Renal cortex interstitium (tissue), 11 donors: ENCODE data around the gene PSME2. TPM values are rescaled to one million over a fixed set of nuclear protein-coding genes. Genes with fewer than 3 reads are reported as not detected.

Experiments used
- DNase-seq, 11 donors: peaks; one replicate each; pipeline ENCODE4 v3.0.0-alpha.2; 2013; ENCODE audit warnings: low read depth in 9 of 11, low spot score in 4 of 11; ENCODE audit errors: extremely low read depth in 1 of 11
- polyA plus RNA-seq, 3 donors: library from polyadenylated mRNA; unstranded; fragments of 120-200 nt; gene quantifications; one replicate each; pipeline ENCODE4 v1.2.1, GENCODE V29; 2013; ENCODE audit not compliant: insufficient read length in 3 of 3

PSME2 gene
- polyA plus RNA-seq, 3 donors: 150 to 170 (median 152) TPM

DNA sequence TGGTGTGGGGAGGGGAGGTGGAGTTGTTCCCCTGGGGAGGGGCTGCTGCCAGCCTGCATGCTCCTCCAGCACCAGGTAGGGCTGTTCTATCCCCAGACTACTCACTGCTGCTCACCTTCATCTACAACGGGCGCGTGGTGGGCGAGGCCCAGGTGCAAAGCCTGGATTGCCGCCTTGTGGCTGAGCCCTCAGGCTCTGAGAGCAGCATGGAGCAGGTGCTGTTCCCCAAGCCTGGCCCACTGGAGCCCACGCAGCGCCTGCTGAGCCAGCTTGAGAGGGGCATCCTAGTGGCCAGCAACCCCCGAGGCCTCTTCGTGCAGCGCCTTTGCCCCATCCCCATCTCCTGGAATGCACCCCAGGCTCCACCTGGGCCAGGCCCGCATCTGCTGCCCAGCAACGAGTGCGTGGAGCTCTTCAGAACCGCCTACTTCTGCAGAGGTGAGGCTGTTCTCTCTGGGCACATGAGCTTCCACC, 18.1 kb upstream of the PSME2 start:
- no peak for DNase-seq

DNA sequence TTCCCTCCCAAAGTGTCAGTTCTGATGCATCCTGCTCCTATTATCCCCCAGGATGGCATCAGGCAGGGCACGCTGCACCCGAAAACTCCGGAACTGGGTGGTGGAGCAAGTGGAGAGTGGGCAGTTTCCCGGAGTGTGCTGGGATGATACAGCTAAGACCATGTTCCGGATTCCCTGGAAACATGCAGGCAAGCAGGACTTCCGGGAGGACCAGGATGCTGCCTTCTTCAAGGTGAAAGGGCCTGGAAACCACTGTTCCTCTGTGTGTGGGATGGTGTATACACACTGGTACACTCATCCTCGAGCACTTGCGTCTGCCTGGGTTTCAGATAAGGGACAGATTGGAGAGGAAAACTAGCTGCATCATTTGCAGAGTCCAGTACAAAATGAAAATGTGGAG, 15.7 kb upstream of the PSME2 start:
- no peak for DNase-seq

DNA sequence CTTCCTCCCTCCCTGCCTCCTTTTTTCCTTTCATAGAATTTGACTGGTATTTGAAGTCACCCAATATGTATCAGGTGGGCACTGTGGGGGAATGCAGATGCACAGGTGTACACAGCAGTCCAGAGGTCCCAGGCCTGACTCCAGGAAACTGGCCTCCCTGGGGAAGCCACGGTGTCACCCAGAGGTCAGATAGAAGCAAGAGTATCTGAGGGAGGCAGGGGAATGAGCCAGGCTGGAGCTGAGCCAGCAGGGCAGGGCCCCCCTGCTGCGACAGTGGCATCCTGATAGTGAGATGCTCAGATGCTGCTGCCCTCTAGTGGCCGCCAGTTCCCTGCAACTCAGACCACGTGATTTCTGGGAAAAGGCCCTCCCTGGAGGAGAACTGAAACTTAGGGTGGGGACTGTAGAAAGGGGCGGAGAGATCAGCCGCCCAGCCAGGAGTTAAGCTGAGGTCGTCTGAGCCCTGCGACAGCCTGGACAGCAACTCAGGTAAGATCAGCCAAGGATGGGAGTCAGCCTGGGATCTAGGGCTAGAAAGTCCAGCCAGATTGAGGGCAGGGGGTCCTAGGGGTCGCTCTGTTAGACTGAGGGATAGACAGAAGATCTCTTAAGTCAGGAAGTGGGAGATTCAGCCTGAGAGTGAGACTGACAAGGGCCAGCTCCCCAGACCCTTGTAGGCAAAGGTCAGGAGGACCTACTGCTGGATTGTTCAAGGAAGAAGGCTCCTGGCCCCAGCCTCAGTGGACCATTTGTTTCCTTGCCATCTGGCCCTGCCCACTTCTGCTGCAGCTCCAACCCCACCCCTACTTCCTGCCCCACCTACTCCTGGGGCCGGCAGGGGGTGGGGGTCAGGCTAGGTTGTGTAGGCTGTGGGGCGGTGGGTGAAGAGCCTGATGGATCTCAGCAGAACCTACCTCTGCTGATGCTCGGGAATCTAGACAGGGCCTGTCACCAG, 14.7 kb upstream of the PSME2 start, which contains the start of gene IRF9:
IRF9 (plus strand) TSS at position 416 of the 955 bp plus-strand sequence. CDS start 880 bp downstream, outside the sequence.
- DNase-seq: peak; percentile 91 to 97 (median 94)

DNA sequence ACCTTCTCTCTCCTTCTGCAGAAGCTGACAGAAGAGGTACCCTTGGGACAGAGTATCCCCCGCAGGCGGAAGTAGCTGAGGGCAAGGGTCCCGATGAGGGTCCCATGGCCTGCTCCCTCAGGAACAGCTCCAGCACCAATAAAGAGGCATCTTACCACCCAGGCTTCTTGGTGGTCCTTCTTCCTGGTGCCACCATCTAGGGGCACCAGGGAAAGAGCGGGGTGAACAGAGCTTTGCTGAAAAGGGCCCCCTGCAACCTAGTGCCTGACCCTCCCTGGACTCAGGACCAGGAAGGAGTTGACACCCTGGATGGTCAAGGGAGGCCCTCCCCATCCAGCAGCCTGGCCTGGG, 14.1 kb upstream of the PSME2 start:
- no peak for DNase-seq

DNA sequence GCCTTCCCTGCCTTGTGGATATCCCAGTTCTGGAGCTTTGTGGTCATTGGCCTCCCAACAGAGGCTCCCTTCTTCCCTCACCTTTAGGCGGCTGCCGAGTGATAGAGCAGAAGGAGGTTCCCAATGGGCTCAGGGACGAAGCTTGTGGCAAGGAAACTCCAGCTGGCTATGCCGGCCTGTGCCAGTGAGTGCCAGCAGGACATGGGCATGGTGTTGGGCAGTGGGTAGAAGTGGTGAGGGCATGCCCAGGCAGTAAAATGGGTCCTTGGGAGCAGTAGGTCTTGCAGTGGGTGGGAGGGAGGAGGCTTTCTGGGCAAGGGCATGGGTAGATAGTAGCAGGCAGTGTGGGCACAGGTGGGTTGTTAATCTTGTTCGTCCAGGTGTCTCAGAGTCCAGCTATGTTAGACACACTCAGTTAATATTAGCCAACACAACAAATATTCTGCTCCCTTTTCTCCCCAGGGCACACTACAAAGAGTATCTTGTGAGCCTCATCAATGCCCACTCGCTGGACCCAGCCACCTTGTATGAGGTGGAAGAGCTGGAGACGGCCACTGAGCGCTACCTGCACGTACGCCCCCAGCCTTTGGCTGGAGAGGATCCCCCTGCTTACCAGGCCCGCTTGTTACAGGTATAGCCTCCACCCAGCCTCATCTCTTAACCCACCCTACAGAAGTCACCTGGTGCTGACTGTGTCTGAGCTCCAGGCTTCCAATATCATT, 13.5 kb upstream of the PSME2 start:
- no peak for DNase-seq

DNA sequence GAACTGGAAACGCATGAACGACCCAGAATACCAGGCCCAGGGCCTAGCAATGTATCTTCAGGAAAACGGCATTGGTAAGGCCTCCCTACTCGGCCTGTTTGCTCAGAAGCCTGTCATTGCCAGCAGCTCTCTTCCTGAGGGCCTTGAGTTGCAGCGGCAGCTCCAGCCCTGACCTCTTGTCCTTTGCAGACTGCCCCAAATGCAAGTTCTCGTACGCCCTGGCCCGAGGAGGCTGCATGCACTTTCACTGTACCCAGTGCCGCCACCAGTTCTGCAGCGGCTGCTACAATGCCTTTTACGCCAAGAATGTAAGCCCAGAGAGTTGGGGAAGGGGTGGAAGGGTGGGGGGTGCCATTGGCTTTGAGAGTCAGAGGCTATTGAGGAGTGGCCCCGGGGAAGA, 10.9 kb upstream of the PSME2 start:
- DNase-seq: no peak

DNA sequence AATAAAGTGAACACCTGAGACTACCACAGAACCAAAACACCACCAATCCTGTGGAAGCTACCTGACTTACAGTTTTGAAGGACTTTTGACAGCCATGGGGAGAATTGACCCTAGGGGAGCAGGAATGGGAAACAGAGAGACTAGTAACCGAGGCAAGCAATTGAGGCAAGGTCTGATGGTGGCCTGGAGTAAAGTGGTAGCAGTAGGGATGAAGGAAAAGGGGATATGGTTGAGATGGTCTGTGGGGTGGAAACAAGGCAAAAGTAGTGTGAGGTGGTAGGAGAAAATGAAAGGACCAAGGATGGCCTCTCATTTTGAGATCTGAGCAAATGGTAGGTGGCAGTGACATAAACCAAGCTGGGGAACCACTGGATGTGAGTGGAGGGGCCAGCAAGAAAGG, 10.4 kb upstream of the PSME2 start:
- no peak for DNase-seq

DNA sequence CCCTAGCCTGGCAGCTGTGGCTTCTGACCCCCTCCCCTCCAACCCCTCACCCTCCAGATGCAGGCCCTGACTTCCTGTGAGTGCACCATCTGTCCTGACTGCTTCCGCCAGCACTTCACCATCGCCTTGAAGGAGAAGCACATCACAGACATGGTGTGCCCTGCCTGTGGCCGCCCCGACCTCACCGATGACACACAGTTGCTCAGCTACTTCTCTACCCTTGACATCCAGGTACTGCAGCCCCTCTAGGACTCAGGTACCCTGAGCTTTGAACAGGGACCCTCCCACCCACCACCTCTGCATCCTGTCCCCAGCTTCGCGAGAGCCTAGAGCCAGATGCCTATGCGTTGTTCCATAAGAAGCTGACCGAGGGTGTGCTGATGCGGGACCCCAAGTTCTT, 8.7 kb upstream of the PSME2 start:
- DNase-seq: no peak

DNA sequence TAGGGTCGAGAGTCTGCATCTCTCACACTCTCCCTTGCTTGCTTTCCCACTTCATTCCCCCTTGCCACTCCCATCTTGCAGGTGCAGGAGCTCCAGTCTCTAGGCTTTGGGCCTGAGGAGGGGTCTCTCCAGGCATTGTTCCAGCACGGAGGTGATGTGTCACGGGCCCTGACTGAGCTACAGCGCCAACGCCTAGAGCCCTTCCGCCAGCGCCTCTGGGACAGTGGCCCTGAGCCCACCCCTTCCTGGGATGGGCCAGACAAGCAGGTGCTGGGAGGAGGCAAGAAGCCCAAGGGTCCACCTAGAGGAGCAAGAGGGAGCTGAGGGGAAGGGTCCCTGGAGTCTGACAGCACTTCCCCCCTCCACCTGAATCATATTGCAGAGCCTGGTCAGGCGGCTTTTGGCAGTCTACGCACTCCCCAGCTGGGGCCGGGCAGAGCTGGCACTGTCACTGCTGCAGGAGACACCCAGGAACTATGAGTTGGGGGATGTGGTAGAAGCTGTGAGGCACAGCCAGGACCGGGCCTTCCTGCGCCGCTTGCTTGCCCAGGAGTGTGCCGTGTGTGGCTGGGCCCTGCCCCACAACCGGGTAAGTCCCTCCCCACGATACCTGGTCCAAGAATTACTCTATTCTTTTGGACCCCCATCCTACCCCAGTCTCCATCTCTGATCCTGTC, 5.1 kb upstream of the PSME2 start:
- DNase-seq: no peak

DNA sequence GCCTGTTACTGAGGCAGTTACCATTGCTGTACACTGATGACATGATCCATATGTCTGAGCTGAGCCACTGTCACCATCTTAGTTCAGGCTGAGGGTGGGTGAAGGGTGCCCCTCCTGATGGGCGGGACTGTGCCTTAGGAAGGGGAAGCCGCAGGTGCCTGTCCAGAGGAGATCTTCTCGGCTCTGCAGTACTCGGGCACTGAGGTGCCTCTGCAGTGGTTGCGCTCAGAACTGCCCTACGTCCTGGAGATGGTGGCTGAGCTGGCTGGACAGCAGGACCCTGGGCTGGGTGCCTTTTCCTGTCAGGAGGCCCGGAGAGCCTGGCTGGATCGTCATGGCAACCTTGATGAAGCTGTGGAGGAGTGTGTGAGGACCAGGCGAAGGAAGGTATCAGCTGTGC, 4.6 kb upstream of the PSME2 start:
- no peak for DNase-seq

DNA sequence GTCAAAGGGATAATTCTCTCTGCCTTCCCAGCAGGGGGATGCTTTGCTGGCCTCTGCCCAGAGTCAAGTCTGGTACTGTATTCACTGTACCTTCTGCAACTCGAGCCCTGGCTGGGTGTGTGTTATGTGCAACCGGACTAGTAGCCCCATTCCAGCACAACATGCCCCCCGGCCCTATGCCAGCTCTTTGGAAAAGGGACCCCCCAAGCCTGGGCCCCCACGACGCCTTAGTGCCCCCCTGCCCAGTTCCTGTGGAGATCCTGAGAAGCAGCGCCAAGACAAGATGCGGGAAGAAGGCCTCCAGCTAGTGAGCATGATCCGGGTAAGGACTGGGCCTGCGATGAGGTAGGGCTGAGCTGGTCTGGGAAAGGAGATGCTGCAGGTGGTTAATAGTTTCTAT, 4.2 kb upstream of the PSME2 start:
- DNase-seq: no peak

DNA sequence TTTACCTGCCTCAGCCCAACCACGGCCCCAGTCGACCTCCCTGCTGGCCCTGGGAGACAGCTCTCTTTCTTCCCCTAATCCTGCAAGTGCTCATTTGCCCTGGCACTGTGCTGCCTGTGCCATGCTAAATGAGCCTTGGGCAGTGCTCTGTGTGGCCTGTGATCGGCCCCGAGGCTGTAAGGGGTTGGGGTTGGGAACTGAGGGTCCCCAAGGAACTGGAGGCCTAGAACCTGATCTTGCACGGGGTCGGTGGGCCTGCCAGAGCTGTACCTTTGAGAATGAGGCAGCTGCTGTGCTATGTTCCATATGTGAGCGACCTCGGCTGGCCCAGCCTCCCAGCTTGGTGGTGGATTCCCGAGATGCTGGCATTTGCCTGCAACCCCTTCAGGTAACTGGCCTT, 3.7 kb upstream of the PSME2 start:
- no peak for DNase-seq

DNA sequence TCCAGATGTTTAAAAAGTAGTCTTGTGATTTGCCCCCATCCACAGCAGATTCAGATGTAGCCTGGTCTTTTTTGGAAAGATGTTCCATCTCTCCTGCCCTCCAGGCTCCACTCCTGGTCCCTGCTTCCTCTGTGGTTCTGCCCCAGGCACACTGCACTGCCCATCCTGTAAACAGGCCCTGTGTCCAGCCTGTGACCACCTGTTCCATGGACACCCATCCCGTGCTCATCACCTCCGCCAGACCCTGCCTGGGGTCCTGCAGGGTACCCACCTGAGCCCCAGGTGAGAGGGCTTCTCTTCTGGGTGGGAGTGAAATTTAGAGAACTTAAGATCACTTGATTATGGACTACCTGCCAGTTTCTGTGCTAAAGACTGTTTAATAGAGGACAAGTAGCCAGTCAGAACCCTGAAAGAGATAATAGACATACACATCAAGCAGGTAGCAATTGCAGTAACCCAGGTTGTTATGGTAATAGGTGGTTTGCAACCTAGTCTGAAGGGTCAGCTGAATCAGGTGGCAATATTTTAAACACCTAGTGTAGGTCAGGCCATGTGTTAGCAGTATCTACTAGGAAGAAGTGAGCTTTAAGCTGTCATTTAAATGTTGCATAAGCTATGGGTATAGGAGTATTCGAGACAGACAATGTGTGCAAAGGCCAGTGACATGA, 3.0 kb upstream of the PSME2 start:
- DNase-seq: no peak

DNA sequence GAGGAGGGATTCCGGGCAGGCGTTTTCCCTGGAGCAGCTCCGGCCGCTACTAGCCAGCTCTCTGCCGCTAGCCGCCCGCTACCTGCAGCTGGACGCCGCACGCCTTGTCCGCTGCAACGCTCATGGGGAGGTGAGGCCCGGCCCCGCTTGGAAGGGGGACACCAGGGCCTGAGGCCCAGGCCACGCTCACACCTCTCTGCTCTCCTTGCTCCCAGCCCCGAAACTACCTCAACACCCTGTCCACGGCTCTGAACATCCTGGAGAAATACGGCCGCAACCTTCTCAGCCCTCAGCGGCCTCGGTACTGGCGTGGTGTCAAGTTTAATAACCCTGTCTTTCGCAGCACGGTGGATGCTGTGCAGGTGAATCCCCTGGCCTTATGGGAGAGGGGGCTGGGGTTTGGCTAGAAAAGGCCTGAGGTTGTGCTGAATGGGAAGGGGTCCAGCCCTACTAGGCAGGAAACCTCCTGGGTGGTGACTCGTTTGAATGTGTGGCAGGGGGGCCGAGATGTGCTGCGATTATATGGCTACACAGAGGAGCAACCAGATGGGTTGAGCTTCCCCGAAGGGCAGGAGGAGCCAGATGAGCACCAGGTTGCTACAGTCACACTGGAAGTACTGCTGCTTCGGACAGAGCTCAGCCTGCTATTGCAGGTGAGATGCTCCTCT, 1.5 kb upstream of the PSME2 start:
- DNase-seq: no peak

DNA sequence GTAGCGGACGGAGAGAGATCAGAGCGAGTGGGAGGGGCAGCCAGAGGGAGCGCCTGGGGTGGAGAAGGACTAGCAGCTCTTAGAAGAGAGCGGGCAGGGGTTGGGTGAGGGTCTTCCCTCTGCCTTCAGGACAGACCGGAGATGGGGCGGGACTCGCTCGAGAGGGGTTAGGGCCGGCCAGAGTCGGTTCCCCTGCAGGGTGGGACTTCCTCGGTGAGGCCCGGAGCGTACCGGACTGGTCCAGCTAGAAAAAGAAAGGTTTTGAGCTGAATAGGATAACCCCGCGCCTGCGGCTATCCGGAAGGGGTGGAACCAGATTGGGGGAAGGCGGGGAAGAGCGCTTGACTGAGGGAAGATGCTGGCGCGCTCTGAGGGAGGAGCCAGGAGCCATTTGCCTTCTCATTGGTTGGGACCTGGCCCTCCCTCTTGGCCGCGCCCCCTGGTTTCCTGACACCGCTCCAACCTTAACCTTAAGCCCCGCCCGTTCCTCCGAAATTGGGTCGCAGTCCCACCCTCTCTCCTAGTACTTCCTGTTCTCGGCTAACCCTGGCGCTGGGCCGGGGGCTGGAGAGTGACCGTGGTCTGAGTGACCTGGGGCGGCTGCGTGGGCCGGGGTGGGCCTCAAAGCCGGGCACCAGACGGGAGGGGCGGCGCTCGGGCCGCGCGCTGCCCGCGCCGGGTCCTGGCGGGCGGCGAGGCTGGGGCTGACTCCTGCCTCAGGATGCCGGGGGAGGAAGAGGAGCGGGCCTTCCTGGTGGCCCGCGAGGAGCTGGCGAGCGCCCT, 759 bp upstream of the PSME2 start, which contains the start of gene RNF31:
RNF31 (plus strand) TSS at position 521 of the 783 bp plus-strand sequence; CDS start at position 722, 201 bp downstream.
- DNase-seq: peak; percentile 92 to 98 (median 97)

DNA sequence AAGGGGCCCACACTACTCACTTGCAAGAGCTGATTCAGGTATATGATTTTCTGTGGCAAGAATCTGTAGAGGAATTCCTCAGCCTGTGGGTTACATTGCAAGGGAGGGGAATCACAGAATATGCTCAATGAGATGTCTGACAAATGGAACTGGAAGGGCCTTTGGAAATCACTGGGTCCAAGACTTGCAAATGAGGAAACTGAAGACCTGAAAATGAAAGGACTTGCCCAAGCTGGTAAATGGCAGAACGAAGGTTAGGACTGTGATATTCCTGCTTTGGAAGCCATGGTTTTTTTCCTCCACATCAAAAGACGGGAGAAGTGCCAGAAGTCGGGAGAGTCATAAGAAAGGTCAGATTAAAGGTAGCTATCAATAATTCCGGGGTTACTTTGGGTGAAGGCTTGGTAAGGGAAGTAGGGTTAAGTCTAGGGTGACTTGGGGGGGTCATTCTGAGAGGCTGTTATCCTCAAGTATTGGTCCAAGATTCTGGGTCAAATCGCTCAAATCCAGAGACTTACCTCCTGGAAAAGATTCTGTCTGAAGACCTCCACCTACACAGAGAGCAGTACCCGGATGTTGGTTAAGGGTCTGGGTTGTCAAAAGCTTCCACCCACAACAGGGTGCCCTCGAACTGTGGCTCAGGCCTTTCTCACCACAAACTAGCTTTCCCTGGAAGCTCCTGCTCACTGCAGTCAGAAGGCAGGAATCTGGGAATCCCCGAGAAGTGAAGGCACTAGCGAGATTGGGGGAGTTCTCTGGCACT, 539 bp downstream of the PSME2 start:
- no peak for DNase-seq

DNA sequence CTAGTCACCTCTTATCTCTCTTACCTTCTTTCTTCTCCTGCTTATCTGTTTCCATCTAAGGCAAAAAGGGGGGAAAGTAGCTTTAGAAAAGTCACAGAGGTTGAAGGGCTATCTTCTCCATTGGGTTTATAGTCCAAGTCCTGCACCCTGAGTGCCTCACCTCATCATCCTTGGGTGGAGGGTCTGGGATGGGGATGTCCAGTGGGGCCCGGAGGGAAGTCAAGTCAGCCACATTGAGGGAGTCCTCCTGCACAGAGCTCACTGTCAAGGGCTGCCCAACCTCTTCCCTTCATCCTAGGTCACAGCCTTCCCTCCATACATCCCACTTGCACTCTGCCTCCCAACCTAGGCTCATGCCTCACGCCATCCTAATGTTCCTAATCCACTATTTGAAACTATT, 1.2 kb downstream of the PSME2 start:
- DNase-seq: no peak
